ENCODE measurements around the gene HLA-DRB1. TPM values are rescaled to one million over a fixed set of nuclear protein-coding genes. Genes with fewer than 3 reads are reported as not detected.

HLA-DRB1 gene
- total RNA-seq, 3 donors from 2014 or later, result 26.9 to 169 (median 89.6) TPM

DNA sequence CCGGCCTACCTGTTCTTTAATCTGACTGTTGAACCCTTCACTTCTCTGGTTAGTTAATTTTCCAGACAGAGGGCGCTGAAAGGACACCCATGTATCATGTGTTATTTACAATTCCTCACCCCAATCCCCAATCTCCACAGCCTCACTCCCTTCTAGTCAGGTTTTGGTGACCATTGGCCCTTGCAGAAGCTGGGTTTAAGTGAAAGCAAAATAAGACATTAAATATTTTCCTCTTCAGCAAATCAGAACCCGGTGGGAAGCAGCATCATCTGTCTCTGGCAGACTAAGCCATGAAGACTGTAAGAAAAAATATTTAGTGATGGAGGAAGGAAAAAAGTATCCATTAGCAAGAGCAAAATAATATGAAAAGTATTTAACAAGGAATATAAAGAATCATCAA, 38.2 kb upstream of the HLA-DRB1 start:
- TF ChIP-seq, protein P1, sequence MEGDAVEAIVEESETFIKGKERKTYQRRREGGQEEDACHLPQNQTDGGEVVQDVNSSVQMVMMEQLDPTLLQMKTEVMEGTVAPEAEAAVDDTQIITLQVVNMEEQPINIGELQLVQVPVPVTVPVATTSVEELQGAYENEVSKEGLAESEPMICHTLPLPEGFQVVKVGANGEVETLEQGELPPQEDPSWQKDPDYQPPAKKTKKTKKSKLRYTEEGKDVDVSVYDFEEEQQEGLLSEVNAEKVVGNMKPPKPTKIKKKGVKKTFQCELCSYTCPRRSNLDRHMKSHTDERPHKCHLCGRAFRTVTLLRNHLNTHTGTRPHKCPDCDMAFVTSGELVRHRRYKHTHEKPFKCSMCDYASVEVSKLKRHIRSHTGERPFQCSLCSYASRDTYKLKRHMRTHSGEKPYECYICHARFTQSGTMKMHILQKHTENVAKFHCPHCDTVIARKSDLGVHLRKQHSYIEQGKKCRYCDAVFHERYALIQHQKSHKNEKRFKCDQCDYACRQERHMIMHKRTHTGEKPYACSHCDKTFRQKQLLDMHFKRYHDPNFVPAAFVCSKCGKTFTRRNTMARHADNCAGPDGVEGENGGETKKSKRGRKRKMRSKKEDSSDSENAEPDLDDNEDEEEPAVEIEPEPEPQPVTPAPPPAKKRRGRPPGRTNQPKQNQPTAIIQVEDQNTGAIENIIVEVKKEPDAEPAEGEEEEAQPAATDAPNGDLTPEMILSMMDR (IDR thresholded peaks at IDR 0.05), result no peak
- Histone ChIP-seq H3K9me3 (no peaks in the 10 kb centered on the region), H3K36me3 (ENCODE audit: low read depth) (no peaks in the 10 kb centered on the region), H3K4me1 (ENCODE audit: low read depth) (no peaks in the 10 kb centered on the region), H3K4me3 (no peak overlapping the region)
- intact Hi-C loops (cut with DNase I, micrococcal nuclease), result no loop called here
- peak; percentile 71 for ATAC-seq
- peak in 1 of 3 donors; percentile 56 for DNase-seq

DNA sequence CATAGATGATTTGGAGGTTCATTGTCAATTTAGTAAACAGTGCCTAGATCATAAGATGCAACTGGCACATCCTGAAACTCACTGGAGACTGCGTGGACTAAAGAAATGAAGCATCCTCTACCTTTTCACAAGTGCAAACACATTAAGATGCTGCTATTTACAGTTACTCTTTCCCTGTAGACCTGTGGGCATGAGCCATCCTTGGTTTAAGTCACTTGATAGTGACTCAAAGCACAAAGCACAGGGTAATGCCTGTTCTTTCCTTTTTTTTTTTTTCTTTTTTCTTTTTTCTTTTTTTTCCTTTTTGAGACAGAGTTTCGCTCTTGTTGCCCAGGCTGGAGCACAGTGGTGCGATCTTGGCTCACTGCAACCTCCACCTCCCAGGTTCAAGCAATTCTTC, 37.6 kb upstream of the HLA-DRB1 start:
- H3K36me3 ChIP-seq (ENCODE audit: low read depth), result no peaks in the 10 kb centered on the region
- intact Hi-C loops (cut with DNase I, micrococcal nuclease), result no loop called here
- ATAC-seq, result no peak
- no peak overlapping the region for H3K4me3 ChIP-seq
- TF ChIP-seq, protein P1 (IDR thresholded peaks at IDR 0.05), result no peak
- no peaks in the 10 kb centered on the region for H3K4me1 ChIP-seq (ENCODE audit: low read depth)
- H3K9me3 ChIP-seq, result no peaks in the 10 kb centered on the region
- DNase-seq, result no peak

DNA sequence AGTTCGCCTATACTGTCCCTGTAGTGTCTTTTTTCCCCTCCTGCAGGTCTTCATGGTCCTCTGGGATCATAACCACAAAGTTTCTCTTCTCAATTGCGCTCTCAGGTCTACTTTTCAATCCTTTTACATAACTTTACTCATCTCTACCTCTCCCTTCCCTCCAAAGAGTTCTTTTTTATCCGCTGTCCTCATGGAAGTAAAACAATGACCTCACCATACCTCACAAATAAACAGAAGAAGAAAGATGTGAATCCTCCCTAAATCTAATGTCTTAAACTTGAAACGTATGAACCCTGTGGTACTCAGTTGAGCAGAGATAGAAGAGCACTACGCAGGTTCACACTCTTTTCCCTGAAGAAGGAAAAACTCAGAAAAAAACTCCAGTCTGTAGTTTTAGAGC, 35.5 kb upstream of the HLA-DRB1 start:
- Histone ChIP-seq H3K4me3 (no peak overlapping the region), H3K4me1 (ENCODE audit: low read depth) (no peaks in the 10 kb centered on the region), H3K9me3 (no peaks in the 10 kb centered on the region), H3K36me3 (ENCODE audit: low read depth) (no peaks in the 10 kb centered on the region)
- intact Hi-C loops (cut with DNase I, micrococcal nuclease), result no loop called here
- TF ChIP-seq, protein P1 (IDR thresholded peaks at IDR 0.05), result no peak
- DNase-seq (no peak), ATAC-seq (no peak)

DNA sequence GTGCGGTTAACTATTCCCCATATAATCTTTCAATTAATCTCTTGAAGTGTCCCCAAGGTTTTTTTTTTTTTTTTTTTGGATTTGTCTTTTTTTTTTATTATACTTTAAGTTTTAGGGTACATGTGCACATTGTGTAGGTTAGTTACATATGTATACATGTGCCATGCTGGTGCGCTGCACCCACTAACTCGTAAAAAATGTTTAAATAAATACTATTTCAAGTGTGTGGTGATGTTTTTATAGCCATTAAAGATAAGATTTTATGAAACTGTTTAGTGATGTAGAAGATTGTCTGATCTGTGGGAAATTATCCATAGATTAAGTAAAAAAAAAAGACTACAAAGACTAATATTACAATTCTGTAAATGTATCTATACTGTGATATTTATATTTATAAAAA, 34.9 kb upstream of the HLA-DRB1 start:
- no peak for ATAC-seq
- intact Hi-C loops (cut with DNase I, micrococcal nuclease), result no loop called here

DNA sequence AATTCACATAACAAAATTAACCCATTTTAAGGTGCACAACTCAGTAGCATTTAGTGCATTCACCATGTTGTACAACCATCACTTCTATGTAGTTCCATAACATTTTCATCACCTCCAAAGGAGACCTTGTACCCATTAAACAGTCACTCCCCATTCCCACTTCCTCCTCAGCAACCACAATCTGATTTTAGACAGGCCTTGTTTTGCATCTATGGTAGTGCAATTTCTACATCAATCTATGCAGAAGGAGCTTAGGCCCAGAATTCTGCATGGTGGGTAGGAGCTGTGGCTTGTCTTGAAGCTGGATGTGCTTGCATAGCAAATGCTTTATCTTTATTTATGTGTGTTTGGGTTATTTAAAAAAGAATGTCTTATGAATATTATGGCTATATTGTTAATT, 34.0 kb upstream of the HLA-DRB1 start:
- intact Hi-C loops (cut with DNase I, micrococcal nuclease), result no loop called here
- Histone ChIP-seq H3K9me3 (no peaks in the 10 kb centered on the region), H3K4me1 (ENCODE audit: low read depth) (no peaks in the 10 kb centered on the region), H3K36me3 (ENCODE audit: low read depth) (no peaks in the 10 kb centered on the region), H3K4me3 (no peak overlapping the region)
- DNase-seq (peak in 1 of 3 donors; percentile 22), ATAC-seq (no peak)
- TF ChIP-seq, protein P1 (IDR thresholded peaks at IDR 0.05), result no peak

More for the DNA sequence above, 34.9 kb upstream of the HLA-DRB1 start:
- no peak for DNase-seq
- H3K9me3 ChIP-seq, result no peaks in the 10 kb centered on the region
- no peaks in the 10 kb centered on the region for H3K4me1 ChIP-seq (ENCODE audit: low read depth)
- H3K36me3 ChIP-seq (ENCODE audit: low read depth), result no peaks in the 10 kb centered on the region
- TF ChIP-seq, protein P1 (IDR thresholded peaks at IDR 0.05), result no peak
- no peak overlapping the region for H3K4me3 ChIP-seq
